Activated CD8-positive, alpha-beta memory T cell treated with anti-CD3 and anti-CD28 coated beads, Interleukin-2, amount 50 U/mL, for 1 hour (primary cell): ENCODE results near the gene MUC5AC.

Experiments
- DNase-seq: peaks from one replicate; pipeline ENCODE4 v3.0.0-alpha.2; 2020; ENCODE audit errors: extremely low read depth

MUC5AC gene

GRCh38 chr11:1121813-1122663 is 35.7 kb upstream of the MUC5AC start:
- no peak for DNase-seq

- DNase-seq = no peak
Measured at GRCh38 chr11:1122664-1123002, 35.1 kb upstream of the MUC5AC start.

GRCh38 chr11:1123970-1124369 is 33.8 kb upstream of the MUC5AC start:
- no peak for DNase-seq

- DNase-seq = no peak
Measured at GRCh38 chr11:1125803-1126202, 31.9 kb upstream of the MUC5AC start.

- DNase-seq = no peak
Measured at GRCh38 chr11:1126491-1126926, 31.2 kb upstream of the MUC5AC start.

GRCh38 chr11:1126935-1127663 is 30.7 kb upstream of the MUC5AC start:
- no peak for DNase-seq

GRCh38 chr11:1127664-1128162 is 30.0 kb upstream of the MUC5AC start:
- DNase-seq = no peak

GRCh38 chr11:1128311-1129142 is 29.2 kb upstream of the MUC5AC start:
- no peak for DNase-seq

GRCh38 chr11:1129143-1129610 is 28.6 kb upstream of the MUC5AC start:
- DNase-seq = no peak

- DNase-seq = no peak
Measured at GRCh38 chr11:1129611-1130160, 28.1 kb upstream of the MUC5AC start.

- DNase-seq = no peak
Measured at GRCh38 chr11:1130276-1131032, 27.3 kb upstream of the MUC5AC start.

- DNase-seq = no peak
Measured at GRCh38 chr11:1131033-1131911, 26.5 kb upstream of the MUC5AC start.

- DNase-seq = no peak
Measured at GRCh38 chr11:1134848-1135445, 22.8 kb upstream of the MUC5AC start.

- no peak for DNase-seq
Measured at GRCh38 chr11:1138097-1138496, 19.7 kb upstream of the MUC5AC start.

- DNase-seq = no peak
Measured at GRCh38 chr11:1139441-1140083, 18.2 kb upstream of the MUC5AC start.

- no peak for DNase-seq
Measured at GRCh38 chr11:1140642-1141490, 16.9 kb upstream of the MUC5AC start.

GRCh38 chr11:1146365-1146764 is 11.4 kb upstream of the MUC5AC start:
- DNase-seq = no peak

GRCh38 chr11:1147792-1148191 is 10.0 kb upstream of the MUC5AC start:
- DNase-seq = no peak
